LNCAP (cell line): ENCODE measurements around the gene PSMC6.

Experiments used
- CTCF ChIP-seq: fragments of 450-650 bp; IDR thresholded peaks from 2 replicates; pipeline ENCODE4 v1.5.1; 2017; ENCODE audit warnings: mild to moderate bottlenecking

The PSMC6 gene

GRCh38 chr14:52686176-52686575 lies 20.8 kb upstream of the PSMC6 start:
- no peak for TF ChIP-seq CTCF

- no peak for TF ChIP-seq CTCF
Measured at GRCh38 chr14:52690983-52691760, 15.8 kb upstream of the PSMC6 start.

- no peak for TF ChIP-seq CTCF
Measured at GRCh38 chr14:52692248-52692962, 14.6 kb upstream of the PSMC6 start.

GRCh38 chr14:52693036-52693435 lies 14.0 kb upstream of the PSMC6 start:
- TF ChIP-seq CTCF = no peak

- no peak for TF ChIP-seq CTCF
Measured at GRCh38 chr14:52693532-52693931, 13.5 kb upstream of the PSMC6 start.

GRCh38 chr14:52694761-52695480 lies 12.1 kb upstream of the PSMC6 start:
- no peak for TF ChIP-seq CTCF

GRCh38 chr14:52695481-52696091 lies 11.4 kb upstream of the PSMC6 start, which contains the start of gene ERO1A:
TSS of gene ERO1A (minus strand) at chr14:52695558. CDS start at chr14:52695481, 77 bp downstream.
- peak; percentile 23; the same call in 1 of the 2 replicates for TF ChIP-seq CTCF
